ENCODE results near the gene TSPAN2.

GRCh38 chr1:115117298-115117697 is 28.0 kb upstream of the TSPAN2 start:
- no peak for TF ChIP-seq POLR2AphosphoS5 (IDR thresholded peaks at IDR 0.05; ENCODE audit: insufficient read depth, low read depth, low read length)
- no peak for TF ChIP-seq MYC (IDR thresholded peaks at IDR 0.05; ENCODE audit: low read depth, low read length)
- TF ChIP-seq CTCF (IDR thresholded peaks at IDR 0.05; ENCODE audit: extremely low read depth in 1 of 2, insufficient read depth in 1 of 2, low read depth in 1 of 2, low read length in 2 of 2), result no peak
- no peak for TF ChIP-seq POLR2A (IDR thresholded peaks at IDR 0.05; ENCODE audit: low read depth, low read length)

Measured in endothelial cell of umbilical vein (primary cell).